WERI-Rb-1 (cell line): ENCODE results near the gene LMO7.

ENCODE experiments used
- DNase-seq: peaks from one replicate; pipeline ENCODE4 v3.0.0-alpha.2; 2020
- H3K27ac ChIP-seq: fragments of 250-450 bp; sonication (Bioruptor Pico); 2 replicates; pipeline ENCODE4 v1.5.1; 2020; ENCODE audit warnings: mild to moderate bottlenecking, moderate library complexity
- H3K27me3 ChIP-seq: fragments of 250-450 bp; sonication (Bioruptor Pico); 2 replicates; pipeline ENCODE4 v1.5.1; 2021; ENCODE audit warnings: mild to moderate bottlenecking, low read depth, moderate library complexity; ENCODE audit not compliant: insufficient read depth, severe bottlenecking
- H3K36me3 ChIP-seq: fragments of 250-450 bp; sonication (Bioruptor Pico); 2 replicates; pipeline ENCODE4 v1.5.1; 2020; ENCODE audit warnings: mild to moderate bottlenecking, moderate library complexity
- H3K4me3 ChIP-seq: 2 replicates; pipeline ENCODE4 v1.5.1; 2011; ENCODE audit warnings: low read depth, mild to moderate bottlenecking, control low read depth, low read length
- H3K9me3 ChIP-seq: fragments of 250-450 bp; sonication (Bioruptor Pico); 2 replicates; pipeline ENCODE4 v1.5.1; 2021; ENCODE audit warnings: mild to moderate bottlenecking, moderate library complexity; ENCODE audit not compliant: severe bottlenecking
- CTCF ChIP-seq: IDR thresholded peaks from 2 replicates; pipeline ENCODE4 v1.5.1; 2011; ENCODE audit warnings: low read depth, mild to moderate bottlenecking, control low read depth, inconsistent platforms, low read length

LMO7 gene

GRCh38 chr13:75648446-75648845 lies 12.3 kb downstream of the LMO7 start:
- no peak for TF ChIP-seq CTCF
- no peak overlapping the region for H3K27ac ChIP-seq
- H3K36me3 ChIP-seq: no peaks in the 10 kb centered on the region
- no peak overlapping the region for H3K4me3 ChIP-seq
- DNase-seq: no peak
- no peaks in the 10 kb centered on the region for H3K9me3 ChIP-seq
- no peaks in the 10 kb centered on the region for H3K27me3 ChIP-seq

DNA sequence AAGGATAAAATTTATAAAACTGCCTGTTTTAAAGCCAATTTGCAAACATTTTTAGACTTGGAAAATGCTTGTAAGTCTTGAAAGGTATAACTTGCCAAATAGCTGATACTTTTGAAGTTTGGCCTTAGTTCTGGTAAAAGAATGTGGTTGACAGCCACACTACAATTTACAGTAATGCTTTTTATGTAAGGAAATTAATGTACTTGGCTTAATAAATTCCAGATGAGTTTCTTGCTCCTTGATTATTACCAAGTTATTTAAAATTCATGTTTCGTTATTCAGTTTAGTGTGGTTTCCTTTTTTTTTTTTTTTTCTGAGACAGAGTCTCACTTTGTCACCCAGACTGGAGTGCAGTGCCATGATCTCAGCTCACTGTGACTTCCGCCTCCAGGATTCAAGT lies 14.9 kb downstream of the LMO7 start:
- H3K4me3 ChIP-seq: no peak overlapping the region
- H3K27ac ChIP-seq: no peak overlapping the region
- no peaks in the 10 kb centered on the region for H3K27me3 ChIP-seq
- H3K9me3 ChIP-seq: no peaks in the 10 kb centered on the region
- H3K36me3 ChIP-seq: no peaks in the 10 kb centered on the region
- DNase-seq: no peak
- no peak for TF ChIP-seq CTCF

DNA sequence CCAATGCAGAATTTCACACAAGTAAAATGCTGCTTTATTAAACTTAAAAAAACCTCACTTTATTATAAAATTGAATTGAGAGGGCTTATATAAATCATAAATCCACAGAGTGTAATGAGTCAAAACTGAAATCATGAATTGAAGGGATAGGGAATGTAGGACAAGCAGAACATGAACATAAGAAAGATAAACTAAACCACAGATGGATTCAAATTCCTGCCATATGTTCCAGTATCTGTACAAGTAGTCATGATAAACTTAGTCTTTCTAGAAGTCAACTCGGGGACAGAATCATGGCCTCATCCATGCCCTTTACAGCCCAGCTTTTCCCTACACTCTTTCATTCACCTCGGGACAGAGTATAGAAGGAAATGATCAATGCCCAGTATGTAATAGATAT lies 16.6 kb downstream of the LMO7 start:
- no peak for DNase-seq
- TF ChIP-seq CTCF: no peak
- Histone ChIP-seq H3K9me3 (no peaks in the 10 kb centered on the region), H3K27me3 (no peaks in the 10 kb centered on the region), H3K36me3 (no peaks in the 10 kb centered on the region), H3K27ac (no peak overlapping the region), H3K4me3 (no peak overlapping the region)

GRCh38 chr13:75656425-75656989 lies 20.4 kb downstream of the LMO7 start:
- TF ChIP-seq CTCF: no peak
- Histone ChIP-seq H3K9me3 (no peaks in the 10 kb centered on the region), H3K36me3 (no peaks in the 10 kb centered on the region), H3K4me3 (no peak overlapping the region), H3K27ac (no peak overlapping the region), H3K27me3 (no peaks in the 10 kb centered on the region)
- no peak for DNase-seq

GRCh38 chr13:75657111-75657510 lies 21.0 kb downstream of the LMO7 start:
- Histone ChIP-seq H3K9me3 (no peaks in the 10 kb centered on the region), H3K27ac (no peak overlapping the region), H3K4me3 (no peak overlapping the region), H3K36me3 (no peaks in the 10 kb centered on the region), H3K27me3 (no peaks in the 10 kb centered on the region)
- DNase-seq: no peak
- TF ChIP-seq CTCF: no peak

DNA sequence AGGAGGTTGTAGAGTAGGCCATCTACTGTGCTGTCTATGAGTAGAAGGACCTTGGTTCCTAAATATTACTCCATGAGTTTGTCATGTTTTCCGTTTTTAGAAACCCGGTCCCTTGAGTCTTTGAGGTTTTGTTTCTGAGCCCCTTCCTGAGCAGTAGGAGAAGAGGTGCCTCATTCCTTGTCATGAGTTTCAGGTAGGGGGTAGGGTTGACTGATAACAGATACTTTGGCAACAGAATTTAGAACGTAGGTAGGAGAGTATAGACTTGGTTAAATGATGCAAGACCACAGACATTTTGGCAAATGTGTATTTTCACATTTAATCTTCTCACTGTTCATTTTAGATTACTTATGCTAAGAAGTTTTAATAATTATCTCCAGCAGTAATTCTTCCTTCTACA lies 24.6 kb downstream of the LMO7 start:
- no peak overlapping the region for H3K27ac ChIP-seq
- no peaks in the 10 kb centered on the region for H3K36me3 ChIP-seq
- H3K9me3 ChIP-seq: no peaks in the 10 kb centered on the region
- no peak for DNase-seq
- no peak overlapping the region for H3K4me3 ChIP-seq
- no peak for TF ChIP-seq CTCF
- no peaks in the 10 kb centered on the region for H3K27me3 ChIP-seq
